ENCODE measurements around the gene P2RY8.
"Not testable (repeated sequence)": the region's sequence is repeated elsewhere in the genome, so short reads cannot be mapped to it uniquely, and the experiment has no call there.

The P2RY8 gene

GRCh38 chrX:1451251-1451660 is 85.7 kb downstream of the P2RY8 start:
- H3K27me3 ChIP-seq (ENCODE audit: low read depth), result no peaks in the 10 kb centered on the region
- in situ Hi-C loops (cut with MboI; ENCODE audit: low sequenced_read_pairs), result loop anchor here (25.0 kb wide), 1 partner anchor 1361 kb away; no protein-coding TSS in a partner anchor
- DNase-seq (ENCODE audit: low spot score in 2 of 2), result no peak
- H3K4me3 ChIP-seq, result peak overlapping the region; percentile 96
- no peaks in the 10 kb centered on the region for H3K36me3 ChIP-seq (replicated peaks)
- H3K9me3 ChIP-seq, result no peaks in the 10 kb centered on the region
- no peaks in the 10 kb centered on the region for H3K4me1 ChIP-seq

GRCh38 chrX:1450361-1451161 is 86.4 kb downstream of the P2RY8 start:
- Histone ChIP-seq H3K4me3 (no peak overlapping the region), H3K27me3 (ENCODE audit: low read depth) (no peaks in the 10 kb centered on the region), H3K4me1 (no peaks in the 10 kb centered on the region), H3K9me3 (no peaks in the 10 kb centered on the region), H3K36me3 (replicated peaks) (no peaks in the 10 kb centered on the region)
- in situ Hi-C loops (cut with MboI; ENCODE audit: low sequenced_read_pairs), result loop anchor here (25.0 kb wide), 1 partner anchor 1362 kb away; no protein-coding TSS in a partner anchor
- no peak for DNase-seq (ENCODE audit: low spot score in 2 of 2)

- H3K27me3 ChIP-seq (ENCODE audit: low read depth), result no peaks in the 10 kb centered on the region
Observed at GRCh38 chrX:1449823-1450149, 87.2 kb downstream of the P2RY8 start.

GRCh38 chrX:1449036-1449822 is 87.8 kb downstream of the P2RY8 start:
- Histone ChIP-seq H3K36me3 (replicated peaks) (no peaks in the 10 kb centered on the region), H3K9me3 (no peaks in the 10 kb centered on the region), H3K4me1 (no peaks in the 10 kb centered on the region), H3K27me3 (ENCODE audit: low read depth) (no peaks in the 10 kb centered on the region), H3K4me3 (no peak overlapping the region)
- in situ Hi-C loops (cut with MboI; ENCODE audit: low sequenced_read_pairs), result no loop called here
- no peak for DNase-seq (ENCODE audit: low spot score in 2 of 2)

More at GRCh38 chrX:1449823-1450149, 87.2 kb downstream of the P2RY8 start:
- no peaks in the 10 kb centered on the region for H3K4me1 ChIP-seq
- H3K9me3 ChIP-seq, result no peaks in the 10 kb centered on the region
- H3K36me3 ChIP-seq (replicated peaks), result no peaks in the 10 kb centered on the region
- in situ Hi-C loops (cut with MboI; ENCODE audit: low sequenced_read_pairs), result loop anchor here (25.0 kb wide), 1 partner anchor 1363 kb away; no protein-coding TSS in a partner anchor
- no peak overlapping the region for H3K4me3 ChIP-seq
- DNase-seq (ENCODE audit: low spot score in 2 of 2), result no peak

GRCh38 chrX:1448573-1449001 is 88.4 kb downstream of the P2RY8 start:
- H3K27me3 ChIP-seq (ENCODE audit: low read depth); H3K36me3 ChIP-seq (replicated peaks); H3K4me1 ChIP-seq; H3K9me3 ChIP-seq; DNase-seq (ENCODE audit: low spot score in 2 of 2); H3K4me3 ChIP-seq; in situ Hi-C loops (cut with MboI; ENCODE audit: low sequenced_read_pairs): not testable (repeated sequence)

GRCh38 chrX:1447969-1448572 is 88.9 kb downstream of the P2RY8 start:
- H3K36me3 ChIP-seq (replicated peaks), result not testable (repeated sequence)

GRCh38 chrX:1446984-1447968 is 89.7 kb downstream of the P2RY8 start:
- peak in 1 of 2 experiments; percentile 3 for DNase-seq (ENCODE audit: low spot score in 2 of 2)
- in situ Hi-C loops (cut with MboI; ENCODE audit: low sequenced_read_pairs); H3K9me3 ChIP-seq; H3K4me1 ChIP-seq; H3K36me3 ChIP-seq (replicated peaks); H3K27me3 ChIP-seq (ENCODE audit: low read depth); H3K4me3 ChIP-seq: not testable (repeated sequence)

More at GRCh38 chrX:1447969-1448572, 88.9 kb downstream of the P2RY8 start:
- H3K27me3 ChIP-seq (ENCODE audit: low read depth); H3K4me1 ChIP-seq; H3K9me3 ChIP-seq; DNase-seq (ENCODE audit: low spot score in 2 of 2); in situ Hi-C loops (cut with MboI; ENCODE audit: low sequenced_read_pairs); H3K4me3 ChIP-seq: not testable (repeated sequence)

GRCh38 chrX:1444561-1445500 is 92.2 kb downstream of the P2RY8 start:
- DNase-seq (ENCODE audit: low spot score in 2 of 2), result peak in 1 of 2 experiments; percentile 3
- in situ Hi-C loops (cut with MboI; ENCODE audit: low sequenced_read_pairs), result no loop called here
- Histone ChIP-seq H3K36me3 (replicated peaks) (no peaks in the 10 kb centered on the region; the same call in 1 of the 2 replicates), H3K27me3 (ENCODE audit: low read depth) (no peaks in the 10 kb centered on the region), H3K4me3 (no peak overlapping the region), H3K4me1 (no peaks in the 10 kb centered on the region), H3K9me3 (no peaks in the 10 kb centered on the region)

- Histone ChIP-seq H3K36me3 (replicated peaks) (peaks cover 4% of the 10 kb centered on the region), H3K27me3 (ENCODE audit: low read depth) (no peaks in the 10 kb centered on the region)
- in situ Hi-C loops (cut with MboI; ENCODE audit: low sequenced_read_pairs), result no loop called here
Observed at GRCh38 chrX:1443496-1444075, 93.4 kb downstream of the P2RY8 start.

GRCh38 chrX:1442724-1443367 is 94.1 kb downstream of the P2RY8 start:
- no peaks in the 10 kb centered on the region for H3K27me3 ChIP-seq (ENCODE audit: low read depth)
- DNase-seq (ENCODE audit: low spot score in 2 of 2), result peak in 1 of 2 experiments; percentile 4
- in situ Hi-C loops (cut with MboI; ENCODE audit: low sequenced_read_pairs), result no loop called here
- H3K9me3 ChIP-seq, result no peaks in the 10 kb centered on the region
- peaks cover 8% of the 10 kb centered on the region for H3K36me3 ChIP-seq (replicated peaks)
- no peaks in the 10 kb centered on the region for H3K4me1 ChIP-seq
- H3K4me3 ChIP-seq, result no peak overlapping the region

More at GRCh38 chrX:1443496-1444075, 93.4 kb downstream of the P2RY8 start:
- peak in 1 of 2 experiments; percentile 1 for DNase-seq (ENCODE audit: low spot score in 2 of 2)
- Histone ChIP-seq H3K9me3 (no peaks in the 10 kb centered on the region), H3K4me3 (no peak overlapping the region), H3K4me1 (no peaks in the 10 kb centered on the region)

GRCh38 chrX:1442016-1442665 is 94.8 kb downstream of the P2RY8 start:
- in situ Hi-C loops (cut with MboI; ENCODE audit: low sequenced_read_pairs), result no loop called here
- Histone ChIP-seq H3K4me1 (no peaks in the 10 kb centered on the region), H3K4me3 (no peak overlapping the region), H3K36me3 (replicated peaks) (peaks cover 8% of the 10 kb centered on the region), H3K9me3 (no peaks in the 10 kb centered on the region), H3K27me3 (ENCODE audit: low read depth) (no peaks in the 10 kb centered on the region)
- DNase-seq (ENCODE audit: low spot score in 2 of 2), result peak in 1 of 2 experiments; percentile 3

Data from HAP-1 (cell line).